Measurements from ENCODE around the gene SAMD8.

- no peak for TF ChIP-seq POLR2A (IDR thresholded peaks at IDR 0.05; ENCODE audit: low read length)
- TF ChIP-seq GATA1 (IDR thresholded peaks at IDR 0.05; ENCODE audit: low read depth, low read length), result no peak
Measured at GRCh38 chr10:75088640-75089039, 22.8 kb upstream of the SAMD8 start.

Measured in erythroblast (primary cell).